HG03558 (cell line): ENCODE data around the gene DFFB.
"Not testable (repeated sequence)": the region's sequence is repeated elsewhere in the genome, so short reads cannot be mapped to it uniquely, and the experiment has no call there.

ENCODE experiments used
- ATAC-seq: cut with Tn5 transposase; IDR thresholded peaks from one replicate; pipeline ENCODE4 v1.9.1; 2021; ENCODE audit warnings: moderate number of reproducible peaks; ENCODE audit not compliant: unreplicated experiment; ENCODE audit errors: extremely low read depth

The DFFB gene

DNA sequence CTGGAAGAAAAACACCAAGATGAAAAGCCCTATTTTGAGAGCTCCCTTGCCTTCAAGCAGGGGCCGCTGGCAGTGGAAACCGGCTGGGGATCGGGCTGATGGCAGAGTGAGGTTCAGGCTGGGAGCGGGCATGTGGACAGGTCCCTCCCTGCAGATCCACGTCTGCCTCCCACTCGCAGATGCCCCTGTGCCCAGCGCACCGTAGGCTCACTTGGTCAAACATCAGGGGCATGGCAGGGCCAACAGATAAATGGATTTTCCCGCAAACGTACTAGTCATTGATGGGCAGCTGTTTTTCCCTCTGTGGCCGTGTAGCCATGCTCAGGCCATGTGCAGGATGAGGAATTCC, 49.4 kb downstream of the DFFB start:
- ATAC-seq = no peak

DNA sequence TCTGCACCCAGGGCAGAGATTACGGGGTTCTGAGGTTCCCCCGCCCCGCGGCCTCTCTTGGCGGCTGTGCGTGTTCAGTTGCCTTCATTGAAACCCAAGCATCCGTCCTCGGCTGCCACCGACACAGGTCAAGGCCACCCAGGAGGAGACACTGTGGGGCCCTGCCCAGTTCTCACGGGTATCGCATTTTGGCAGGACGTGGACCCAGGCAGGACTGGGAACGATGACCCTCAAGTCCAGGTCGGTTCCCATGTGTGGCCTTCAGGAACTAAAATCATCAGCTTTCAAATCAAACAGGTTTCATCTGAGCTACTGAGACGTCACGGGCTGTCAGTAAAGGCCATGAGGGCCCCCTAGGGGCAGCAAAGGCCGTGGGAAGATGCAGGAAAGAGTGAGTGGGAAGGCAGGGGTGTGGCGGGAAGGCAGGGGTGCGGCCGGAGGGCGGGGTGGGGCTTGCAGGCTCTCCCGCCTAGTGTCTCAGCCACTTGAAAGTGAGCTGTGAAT, 49.8 kb downstream of the DFFB start:
- no peak for ATAC-seq

DNA sequence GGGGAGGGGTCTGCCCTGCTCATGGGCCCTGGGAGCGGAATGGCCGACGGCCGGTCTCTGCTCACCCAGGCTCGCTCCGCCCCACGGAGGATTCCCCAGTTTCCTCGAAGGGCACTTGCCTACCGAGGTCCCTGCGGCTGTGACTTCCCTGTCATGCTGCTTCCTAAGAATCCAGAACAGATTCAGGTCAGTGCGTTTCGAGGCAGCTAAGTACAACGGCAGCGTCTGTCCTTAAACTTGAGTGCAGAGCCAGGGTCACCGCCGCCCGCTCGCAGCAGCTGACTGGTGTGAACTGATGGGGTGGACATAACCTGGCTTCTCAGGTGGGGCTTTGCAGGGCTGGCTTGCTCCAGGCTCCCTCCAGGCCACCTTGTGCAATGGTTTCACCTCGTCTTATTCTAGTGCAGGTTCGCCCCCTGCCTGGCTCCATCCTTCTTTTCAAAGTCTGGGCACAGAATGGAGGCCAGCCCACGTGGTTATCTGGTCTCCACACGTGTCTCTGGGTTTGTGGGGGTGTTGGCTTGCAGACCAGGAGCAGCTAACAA, 50.4 kb downstream of the DFFB start:
- ATAC-seq = no peak

DNA sequence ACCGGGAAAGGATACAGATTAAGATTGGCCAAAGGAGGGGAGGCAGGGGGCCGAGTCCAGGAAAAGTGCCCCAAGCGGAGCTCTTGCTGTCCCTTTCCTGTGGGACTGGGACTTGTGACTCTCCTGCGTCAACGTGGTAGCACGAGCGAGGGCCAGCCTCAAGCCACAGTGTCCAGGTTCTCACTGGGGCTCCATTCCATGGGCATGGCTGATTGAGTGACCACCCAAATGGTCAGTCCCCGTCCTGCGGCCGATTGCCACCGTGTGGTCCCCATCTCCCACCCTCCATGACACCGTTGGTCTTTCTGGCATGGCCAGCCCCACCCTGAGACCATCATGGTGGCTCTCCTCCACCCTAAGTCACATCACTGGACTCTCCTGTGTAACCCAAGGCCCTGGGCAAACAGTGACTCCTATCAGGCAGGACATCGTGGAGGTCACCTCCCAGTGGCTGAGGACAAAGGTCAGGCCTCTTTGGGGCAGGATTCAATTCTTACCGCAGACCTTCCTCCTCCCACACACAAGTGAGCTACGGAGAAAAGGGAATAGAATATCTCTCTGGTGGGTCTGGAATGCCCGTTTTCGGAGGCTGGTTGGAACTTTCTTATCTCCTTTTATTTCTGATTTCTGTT, 51.7 kb downstream of the DFFB start:
- ATAC-seq = no peak

DNA sequence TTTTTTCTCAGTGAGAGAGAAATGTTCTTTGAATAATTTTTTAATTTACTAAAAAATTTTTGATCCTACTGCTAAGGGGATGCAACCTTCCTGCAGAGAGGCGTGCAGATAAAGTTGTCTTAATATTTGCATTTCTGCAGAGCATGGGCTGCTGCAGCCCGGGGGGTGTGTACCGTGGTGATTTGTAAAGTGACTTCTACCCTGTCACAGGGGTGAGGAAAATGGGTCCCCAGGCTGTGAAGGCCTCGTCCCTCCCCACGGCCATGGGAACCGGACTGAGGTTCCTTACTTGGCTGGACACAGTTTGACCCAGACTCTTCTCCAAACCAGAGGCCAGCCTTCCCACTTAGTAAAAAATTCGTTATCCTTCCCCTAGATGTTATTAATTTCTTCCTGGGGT, 52.3 kb downstream of the DFFB start:
- no peak for ATAC-seq

DNA sequence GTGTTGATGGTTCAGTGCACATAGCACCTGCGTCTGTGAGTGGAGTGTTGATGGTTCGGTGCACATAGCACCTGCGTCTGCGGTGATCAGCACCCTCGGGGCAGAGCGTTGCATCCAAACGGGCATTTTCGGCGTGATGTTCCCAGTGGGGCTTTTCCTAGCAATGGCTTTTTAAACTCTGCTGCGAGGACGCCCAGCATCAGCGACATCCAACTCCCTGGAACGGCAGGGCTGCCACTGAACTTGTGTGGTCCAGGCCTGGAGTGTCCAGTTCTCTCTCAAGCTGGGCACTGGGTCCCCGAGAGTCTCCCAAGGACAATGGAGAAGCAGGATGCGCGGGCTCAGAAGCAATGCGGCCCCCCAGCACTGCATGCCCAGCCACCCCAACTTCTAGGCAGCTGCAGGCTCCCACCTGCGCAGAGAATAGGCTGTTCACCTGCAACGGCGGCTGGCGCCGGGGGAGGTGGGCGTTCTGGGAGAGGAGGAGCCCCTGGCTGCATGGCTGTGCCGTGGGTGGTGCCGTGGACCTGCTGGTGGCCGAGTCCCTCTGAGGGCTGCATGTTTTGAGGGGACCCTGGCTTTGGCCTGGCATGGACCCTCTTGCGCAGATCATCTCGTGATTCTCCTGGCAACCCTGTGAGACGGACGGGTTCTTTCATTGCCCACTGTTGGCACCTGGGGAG, 52.9 kb downstream of the DFFB start:
- no peak for ATAC-seq

DNA sequence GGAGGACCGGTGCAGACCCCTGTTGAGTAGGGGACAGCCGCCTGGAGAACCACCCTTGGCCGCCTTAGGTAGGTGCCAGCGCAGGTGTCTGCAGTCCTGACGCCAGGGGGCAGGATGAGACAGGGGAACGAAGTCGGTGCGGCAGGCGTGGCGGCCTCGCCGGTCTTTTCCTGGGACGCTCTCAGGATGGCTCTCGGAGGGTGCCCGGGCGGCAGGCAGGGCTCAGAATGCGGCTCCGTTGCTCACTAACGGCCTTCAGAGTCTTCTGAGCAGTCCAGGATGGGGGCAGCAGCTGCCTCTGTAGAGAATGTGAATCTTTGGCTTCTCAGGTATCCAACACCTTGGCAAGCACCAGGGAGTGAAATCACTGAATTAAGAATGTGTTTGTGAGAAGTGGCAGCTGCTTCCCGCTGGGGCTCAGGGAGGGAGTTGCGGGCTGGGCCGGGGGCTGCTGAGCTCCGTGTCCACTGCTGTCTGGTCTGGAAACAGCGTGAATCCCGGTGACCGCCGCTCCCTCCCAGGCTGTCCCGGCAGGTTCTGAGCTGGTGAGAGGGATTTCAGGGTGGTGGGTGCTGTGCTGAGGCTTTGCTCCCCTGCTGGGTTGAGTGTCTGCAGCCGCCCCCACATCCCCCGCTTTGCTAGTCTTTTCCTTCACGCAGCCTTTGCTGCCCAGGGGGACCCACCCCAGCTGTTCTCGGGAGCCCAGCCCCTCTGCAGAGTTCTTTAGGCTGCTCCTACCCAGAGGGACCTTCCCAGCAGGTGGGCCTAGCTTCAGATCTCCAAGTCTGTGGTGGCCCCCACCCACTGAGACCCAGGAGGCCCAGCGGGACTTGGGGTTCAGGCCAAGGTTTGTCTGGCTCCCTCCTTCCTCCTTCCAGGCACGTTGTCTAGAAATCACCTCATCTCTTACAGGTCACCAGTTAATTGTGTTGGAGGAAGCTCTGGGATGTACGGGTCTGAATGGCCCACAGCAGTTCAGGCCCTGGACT, 53.9 kb downstream of the DFFB start:
- no peak for ATAC-seq

DNA sequence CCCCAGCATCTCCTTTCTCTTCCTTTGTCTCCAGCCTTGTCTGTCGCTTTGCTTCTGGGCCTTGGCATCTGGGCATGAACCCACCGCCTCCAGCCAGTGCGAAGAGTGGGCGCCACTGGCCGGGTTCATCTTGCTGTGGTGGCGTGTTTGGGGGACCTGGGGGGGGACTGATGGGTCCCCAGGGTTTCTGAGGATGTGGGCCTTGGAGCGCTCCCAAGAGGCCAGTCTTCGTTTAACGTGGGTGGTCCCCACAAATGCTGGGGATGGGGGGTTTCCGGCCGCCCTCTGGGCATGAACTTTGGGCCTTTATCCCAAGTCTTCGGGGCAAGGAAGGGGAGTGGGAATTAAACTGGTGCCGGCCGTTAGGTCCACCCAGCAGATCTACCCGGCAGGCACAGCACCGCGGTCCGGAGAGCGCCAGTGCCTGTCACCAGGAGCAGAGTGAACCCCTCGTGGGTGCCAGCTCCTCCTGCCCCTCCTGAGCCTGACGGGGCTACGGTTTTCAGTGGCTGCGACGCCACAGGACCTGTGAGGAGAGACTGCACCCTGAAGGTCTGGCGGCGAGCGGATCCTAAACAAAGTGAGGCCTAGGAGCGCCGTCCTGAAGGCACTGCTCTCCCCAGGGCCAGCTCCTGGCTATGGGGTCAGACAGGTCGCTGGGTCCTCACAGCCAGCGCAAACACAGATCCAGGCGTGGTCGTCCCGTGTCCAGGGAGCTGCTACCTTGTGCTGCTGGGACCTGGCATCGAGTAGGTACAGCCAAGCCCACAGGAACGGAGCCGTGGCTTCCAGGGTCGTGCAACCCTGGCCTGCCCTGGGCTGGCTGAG, 54.9 kb downstream of the DFFB start:
- ATAC-seq = no peak

DNA sequence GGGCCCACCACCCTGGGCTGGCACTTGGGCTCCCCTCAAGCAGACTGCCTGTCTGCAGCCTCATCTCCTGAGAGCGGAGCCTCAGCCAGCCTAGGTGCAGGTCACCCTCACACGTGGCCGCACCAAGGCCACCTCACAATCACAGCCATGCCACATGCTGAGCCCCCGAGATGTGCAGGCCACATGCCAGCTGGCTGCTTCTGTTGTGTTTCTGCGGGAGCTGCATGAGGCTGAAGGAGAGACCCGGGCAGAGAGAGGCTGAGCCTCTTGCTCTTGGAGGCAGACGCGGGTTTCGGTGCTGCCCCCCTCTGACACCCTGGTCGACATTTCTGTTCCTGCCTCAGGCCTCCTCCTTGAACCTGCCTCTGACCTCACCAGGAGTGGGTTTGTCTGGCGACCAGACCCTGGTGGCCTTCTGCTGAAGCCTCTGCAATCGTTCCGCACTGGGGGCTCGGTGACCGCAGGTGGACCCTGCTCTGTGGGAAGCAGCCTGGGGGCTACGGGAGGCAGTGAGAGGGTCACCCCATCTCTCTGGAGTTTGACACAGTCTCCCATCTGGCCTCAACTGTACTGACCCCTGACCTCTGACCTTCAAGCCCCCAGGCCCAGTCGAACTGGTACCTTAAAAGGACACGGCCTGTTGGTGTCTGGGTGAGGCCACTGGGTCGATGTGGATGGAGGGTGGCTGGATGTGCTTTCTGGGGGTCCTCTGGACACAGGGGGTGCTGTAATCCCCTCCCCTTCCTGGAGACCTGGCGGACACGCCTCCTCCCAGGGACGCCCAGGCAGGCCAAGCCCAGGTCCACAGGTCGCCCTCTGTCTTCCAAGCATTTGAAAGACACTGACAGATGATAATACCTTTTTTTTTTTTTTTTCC, 55.8 kb downstream of the DFFB start:
- no peak for ATAC-seq

DNA sequence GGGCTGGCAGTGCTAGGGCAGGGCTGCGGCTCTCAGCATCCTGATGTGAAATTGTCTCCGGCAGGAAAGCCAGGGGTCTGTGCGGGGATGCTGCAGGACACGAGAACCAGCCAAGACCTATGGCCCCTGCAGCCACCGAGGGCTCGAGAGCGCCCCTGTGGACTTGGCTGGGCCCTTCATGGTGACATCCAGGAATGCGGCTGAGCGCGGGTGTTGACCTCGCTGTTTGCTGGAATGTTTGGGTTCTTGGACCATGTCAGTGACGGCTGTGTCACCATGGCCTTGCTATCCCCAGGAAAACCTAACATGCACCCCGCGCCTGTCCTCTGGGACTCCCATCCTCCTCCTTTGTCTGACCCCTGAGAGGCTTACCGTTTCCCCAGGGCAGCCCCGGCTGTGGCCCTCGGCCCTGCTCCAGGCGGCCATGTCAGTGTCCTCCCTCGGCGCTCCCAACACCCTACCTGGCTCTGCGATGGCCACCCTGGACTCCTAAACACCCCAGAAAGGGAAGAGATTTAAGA, 57.1 kb downstream of the DFFB start:
- no peak for ATAC-seq

DNA sequence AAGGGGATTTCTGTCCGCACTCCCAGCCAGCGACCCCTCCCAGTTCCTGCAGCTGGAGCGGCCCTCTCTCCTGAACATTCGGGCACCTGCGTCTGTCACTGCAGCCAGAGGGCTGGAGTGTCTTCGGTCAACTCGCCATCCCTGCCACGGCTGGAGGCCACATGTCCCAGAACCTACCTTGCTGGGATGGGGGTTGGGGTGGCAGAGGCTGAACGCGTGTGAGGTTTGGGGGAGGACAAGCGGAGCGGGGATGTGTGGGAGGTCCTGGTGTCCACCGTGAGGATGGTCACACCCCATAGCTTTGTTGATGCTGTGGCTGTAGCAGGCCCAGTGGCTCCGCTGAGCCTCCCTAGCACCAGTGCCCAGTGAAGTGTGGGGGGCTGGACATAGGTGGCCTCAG, 57.6 kb downstream of the DFFB start:
- no peak for ATAC-seq

DNA sequence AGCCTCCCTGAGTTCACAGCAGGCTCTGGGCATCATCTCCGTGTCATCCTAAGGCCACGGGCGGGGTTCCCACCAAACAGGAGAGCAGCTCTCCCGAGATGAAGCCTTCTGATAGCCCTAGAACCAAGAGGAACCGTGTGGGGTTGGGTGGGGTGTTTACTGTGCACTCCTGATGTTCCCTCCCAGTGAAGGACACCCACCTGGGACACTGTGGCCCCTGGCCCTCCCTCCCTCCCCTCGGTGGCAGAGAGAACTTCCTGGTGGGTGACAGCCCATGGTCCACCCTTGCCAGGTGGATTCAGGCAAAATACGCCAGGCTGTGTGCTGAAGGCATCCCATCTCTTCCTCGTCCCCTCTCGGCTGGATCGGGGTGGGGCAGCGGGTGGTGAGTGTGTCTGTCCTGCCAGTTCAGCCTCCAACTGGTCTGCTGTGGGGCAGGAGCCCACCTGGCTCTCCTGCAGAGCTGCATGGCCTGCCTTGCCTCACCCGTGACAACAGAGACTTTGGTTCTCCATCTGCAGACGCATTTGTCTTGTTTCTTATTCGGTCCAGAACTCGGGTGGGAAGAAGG, 58.4 kb downstream of the DFFB start:
- ATAC-seq = no peak

DNA sequence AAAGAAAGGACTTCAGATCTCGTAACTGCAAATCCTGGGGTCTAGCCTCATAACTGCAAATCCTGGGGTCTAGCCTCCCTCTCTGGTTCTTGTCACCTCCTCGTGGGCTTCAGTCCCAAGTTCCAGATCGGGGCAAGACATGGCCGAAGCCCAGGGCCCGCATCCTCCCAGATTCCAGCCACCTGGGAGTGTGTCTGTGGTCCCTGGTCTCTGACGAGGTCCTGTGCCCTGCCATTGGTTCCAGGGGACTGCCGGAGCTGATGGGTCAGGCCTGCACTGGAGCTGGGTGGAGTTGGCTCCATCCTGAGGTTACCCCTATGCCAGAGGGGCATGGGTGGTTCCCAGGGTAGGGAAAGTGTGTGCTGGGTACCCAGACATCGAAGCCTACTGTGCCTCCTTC, 60.5 kb downstream of the DFFB start:
- no peak for ATAC-seq

DNA sequence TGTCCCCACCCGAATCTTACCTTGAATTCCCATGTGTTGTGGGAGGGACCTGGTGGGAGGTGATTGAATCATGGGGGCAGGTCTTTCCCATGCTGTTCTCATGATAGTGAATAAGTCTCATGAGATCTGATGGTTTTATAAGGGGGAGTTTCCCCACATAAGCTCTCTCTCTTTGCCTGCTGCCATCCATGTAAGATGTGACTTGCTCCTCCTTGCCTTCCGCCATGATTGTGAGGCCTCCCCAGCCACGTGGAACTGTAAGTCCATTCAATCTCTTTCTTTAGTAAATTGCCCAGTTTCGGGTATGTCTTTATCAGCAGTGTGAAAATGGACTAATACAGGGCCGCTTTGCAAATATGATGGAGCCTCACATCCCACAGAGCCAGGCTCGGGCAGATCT, 61.1 kb downstream of the DFFB start:
- not testable (repeated sequence) for ATAC-seq

DNA sequence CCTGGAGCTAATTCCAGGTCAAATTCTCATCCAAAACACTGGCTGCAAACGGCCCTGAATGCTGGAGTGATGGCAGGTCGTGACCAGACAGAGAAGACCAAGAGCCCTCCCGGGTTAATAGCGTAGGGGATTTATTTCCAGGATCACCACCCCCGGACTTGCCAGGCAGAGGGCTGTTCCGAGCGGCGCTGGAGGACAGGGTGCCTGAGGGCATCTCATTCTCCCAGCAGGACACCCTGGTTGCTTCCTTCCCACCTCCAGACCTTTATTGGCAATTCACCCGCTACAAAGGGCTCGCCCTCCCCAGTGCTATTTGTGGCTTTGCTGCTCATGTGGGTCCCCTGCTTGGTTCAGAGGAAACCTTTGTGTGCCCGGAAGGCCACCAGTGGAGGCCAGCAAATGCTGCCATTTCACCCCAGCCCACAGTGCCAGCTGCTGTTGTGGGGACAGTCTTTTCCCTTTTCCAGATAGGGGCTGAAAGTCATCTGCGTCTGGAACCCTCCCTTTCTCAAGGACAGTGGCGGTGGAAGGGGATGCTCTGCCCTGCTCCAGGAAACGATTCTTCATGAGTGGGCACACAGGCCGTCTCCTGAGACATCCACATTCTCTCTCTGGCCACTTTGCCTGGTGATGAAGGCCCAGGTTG, 61.8 kb downstream of the DFFB start:
- no peak for ATAC-seq

DNA sequence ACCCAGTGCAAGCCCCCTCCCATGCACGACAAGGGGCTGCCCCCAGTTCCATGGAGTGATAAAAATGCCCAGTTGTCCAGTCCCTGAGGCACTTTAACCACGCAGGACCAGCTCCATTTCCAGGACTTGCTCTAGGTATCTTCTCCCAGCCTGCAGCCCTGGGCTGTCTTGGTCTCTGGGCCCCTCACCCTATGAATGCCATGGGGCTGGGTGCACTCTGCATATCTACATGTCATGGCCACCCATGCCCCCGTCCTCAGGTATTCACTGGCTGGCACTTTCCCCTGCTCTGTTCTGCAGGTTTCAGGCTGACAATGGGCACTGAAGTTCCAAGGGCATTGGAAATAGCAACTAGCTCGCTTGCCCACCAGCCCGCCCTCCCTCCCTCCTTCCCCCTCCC, 62.4 kb downstream of the DFFB start:
- ATAC-seq = no peak

DNA sequence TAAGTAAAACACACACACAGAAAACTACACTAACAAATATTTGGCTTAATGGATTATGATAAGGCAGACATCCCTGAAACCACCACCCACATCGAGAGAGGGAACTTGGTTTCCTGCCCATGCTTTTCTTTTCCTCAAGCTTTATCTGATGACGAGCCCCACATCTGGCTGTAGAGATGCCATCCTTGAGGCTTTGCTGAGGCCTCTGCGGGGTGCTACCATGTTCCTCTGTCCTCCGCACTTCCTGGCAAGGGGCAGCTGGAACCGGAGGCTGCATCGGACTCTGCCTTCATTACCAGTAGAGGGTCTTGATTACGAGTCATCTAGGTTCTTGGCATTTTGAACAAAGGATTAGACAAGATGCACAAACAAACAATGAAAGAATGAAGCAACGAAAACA, 64.5 kb downstream of the DFFB start:
- ATAC-seq = no peak

DNA sequence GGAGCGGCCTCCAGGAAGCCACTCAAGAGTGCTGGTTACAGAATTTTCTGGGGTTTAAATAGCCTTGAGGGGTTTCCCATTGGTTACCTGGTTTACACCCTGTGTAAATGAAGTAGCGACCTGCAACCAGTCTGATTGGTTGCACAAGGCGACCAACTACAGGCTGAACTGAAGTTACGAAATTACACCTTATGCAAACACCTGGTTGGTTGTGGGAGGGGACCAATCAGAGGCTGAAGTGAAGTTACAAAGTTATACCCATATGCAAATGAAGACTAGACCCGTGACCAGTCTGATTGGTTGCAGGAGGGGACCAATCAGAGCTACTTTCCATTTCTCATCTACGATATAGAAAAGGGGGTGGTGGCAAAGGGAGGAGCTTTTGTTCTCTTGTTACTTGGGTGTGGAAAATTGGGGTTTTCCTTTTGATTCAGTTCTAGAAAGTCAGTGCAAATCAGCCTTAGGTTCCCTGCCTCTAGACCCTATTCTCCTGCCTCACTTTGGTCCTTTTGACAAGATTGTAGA, 65.0 kb downstream of the DFFB start:
- no peak for ATAC-seq
